Measurements from ENCODE around the gene OGFRL1. TPM values are rescaled to one million over a fixed set of nuclear protein-coding genes. Genes with fewer than 3 reads are reported as not detected.

OGFRL1 gene
- 4.6 and 10.4 TPM in 2 replicates for total RNA-seq (ENCODE audit: low replicate concordance)

DNA sequence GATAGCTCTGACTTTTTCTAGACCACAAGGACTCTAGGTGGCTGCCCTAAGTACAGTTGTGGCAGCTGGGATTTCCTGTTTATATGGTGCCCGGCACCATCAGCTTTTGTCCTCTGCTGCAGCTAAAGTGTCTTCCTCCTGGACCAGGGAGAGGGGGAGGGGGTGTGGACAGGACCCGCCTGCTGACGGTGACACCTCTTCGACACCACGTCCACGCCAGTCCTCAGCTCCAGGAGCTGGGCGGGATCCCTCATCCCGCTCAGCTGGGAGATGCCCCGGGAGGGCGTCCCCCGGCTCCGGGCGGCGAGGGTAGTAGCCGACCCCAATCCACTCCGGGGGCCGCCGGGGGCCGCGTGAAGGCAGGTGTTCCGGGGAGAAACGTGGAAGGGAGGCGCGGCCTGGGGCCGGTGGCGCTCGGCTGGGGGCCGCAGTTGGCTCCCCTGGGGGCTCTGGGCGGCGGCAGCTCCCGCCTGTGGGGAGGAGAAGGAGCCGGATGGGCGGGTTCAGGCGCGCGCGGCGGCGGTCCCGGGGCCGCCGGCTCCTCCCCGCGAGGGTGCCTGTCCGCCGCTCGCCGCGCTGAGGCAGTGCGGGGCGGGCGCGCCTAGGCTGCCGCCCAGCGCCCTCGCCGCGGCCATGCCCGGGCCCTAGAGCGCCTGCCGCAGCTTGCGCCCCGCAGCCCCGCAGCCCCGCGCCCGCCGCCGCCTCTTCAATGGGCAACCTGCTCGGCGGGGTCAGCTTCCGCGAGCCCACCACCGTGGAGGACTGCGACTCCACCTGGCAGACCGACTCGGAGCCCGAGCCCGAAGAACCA lies at the start of gene OGFRL1:
OGFRL1 (plus strand) TSS at position 584 of the 811 bp plus-strand sequence; CDS start at position 710, 126 bp downstream.

Data from smooth muscle cell of the coronary artery (primary cell).